GM21367 (cell line): ENCODE data around the gene CXCL13.
"Not testable (repeated sequence)": the region's sequence is repeated elsewhere in the genome, so short reads cannot be mapped to it uniquely, and the experiment has no call there.

Experiments
- ATAC-seq: cut with Tn5 transposase; IDR thresholded peaks from one replicate; pipeline ENCODE4 v1.9.1; 2021; ENCODE audit not compliant: unreplicated experiment

Gene CXCL13

GRCh38 chr4:77605210-77605902 lies at the start of gene CXCL13:
Gene CXCL13 (plus strand): TSS chr4:77605820. CDS start chr4:77605866, 46 bp downstream.
- ATAC-seq = no peak

DNA sequence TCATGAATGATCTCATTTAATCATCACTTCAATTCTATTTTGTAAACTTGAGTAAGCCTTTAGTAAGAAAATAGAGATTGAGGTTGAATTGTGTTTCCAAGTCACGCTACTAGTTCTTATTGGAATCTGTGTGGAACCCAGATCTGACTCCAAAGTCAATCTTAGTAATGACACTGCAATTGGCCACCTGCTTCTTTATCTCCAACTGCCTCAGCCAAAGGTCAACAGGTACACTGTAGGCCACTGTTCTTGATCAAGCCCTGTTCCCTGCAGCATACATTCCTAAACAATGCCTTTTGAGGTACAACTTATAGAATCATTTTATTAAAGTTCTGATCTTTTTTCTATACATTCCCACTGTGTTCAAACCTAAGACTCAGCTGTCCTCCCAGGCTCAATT lies 45.5 kb upstream of the CXCL13 start:
- ATAC-seq = no peak

DNA sequence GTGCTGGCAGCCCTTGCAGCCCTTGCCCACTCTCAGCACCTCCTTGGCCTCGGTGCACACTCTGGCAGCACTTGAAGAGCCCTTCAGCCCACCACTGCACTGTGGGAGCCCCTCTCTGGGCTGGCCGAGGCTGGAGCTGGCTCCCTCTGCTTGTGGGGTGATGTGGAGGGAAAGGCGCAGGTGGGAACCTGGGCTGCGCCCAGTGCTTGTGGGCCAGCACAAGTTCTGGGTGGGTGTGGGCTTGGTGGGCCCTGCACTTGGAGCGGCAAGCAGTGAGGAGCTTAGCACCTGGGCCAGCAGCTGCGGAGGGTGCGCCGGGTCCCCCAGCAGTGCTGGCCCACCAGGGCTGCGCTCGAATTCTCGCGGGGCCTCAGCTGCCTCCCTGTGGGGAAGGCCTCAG lies 43.9 kb upstream of the CXCL13 start:
- ATAC-seq = not testable (repeated sequence)

DNA sequence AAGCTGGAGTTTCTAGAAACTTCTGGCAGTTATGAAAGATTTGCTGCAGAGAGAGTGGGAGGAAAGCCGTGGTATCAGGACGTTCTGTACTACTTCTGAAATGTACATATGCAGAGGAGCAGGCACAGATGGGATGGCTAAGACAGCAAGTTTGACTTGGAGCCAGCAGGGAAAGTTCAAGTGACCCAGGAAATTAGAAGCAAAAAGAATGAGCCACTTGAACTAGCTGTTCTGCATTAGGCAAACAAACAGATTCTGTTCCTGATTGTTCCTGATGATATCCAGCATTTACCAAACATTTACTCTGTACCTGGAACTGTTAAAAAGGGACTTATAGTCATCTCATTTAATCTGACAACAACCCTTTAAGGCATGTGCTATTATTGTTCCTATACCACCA lies 41.4 kb upstream of the CXCL13 start:
- no peak for ATAC-seq

GRCh38 chr4:77566148-77566547 lies 39.5 kb upstream of the CXCL13 start:
- no peak for ATAC-seq

- no peak for ATAC-seq
Measured at GRCh38 chr4:77567549-77567948, 38.1 kb upstream of the CXCL13 start.

DNA sequence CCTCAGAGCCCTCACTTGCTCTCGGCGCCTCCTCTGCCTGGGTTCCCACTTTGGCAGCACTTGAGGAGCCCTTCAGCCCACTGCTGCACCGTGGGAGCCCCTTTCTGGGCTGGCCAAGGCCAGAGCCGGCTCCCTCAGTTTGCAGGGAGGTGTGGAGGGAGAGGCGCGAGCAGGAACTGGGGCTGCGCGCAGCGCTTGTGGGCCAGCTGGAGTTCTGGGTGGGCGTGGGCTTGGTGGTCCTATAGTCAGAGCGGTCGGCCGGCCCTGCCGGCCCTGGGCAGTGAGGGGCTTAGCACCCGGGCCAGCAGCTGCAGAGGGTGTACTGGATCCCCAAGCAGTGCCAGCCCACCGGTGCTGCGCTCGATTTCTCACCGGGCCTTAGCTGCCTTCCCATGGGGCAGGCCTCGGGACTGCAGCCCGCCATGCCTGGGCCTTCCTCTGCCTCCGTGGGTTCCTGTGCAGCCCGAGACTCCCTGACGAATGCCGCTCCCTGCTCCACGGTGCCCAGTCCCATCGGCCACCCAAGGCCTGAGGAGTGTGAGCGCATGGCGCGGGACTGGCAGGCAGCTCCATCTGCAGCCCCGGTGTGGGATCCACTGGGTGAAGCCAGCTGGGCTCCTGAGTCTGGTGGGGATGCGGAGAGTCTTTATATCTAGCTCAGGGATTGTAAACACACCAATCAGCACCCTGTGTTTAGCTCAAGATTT lies 35.0 kb upstream of the CXCL13 start:
- not testable (repeated sequence) for ATAC-seq

- no peak for ATAC-seq
Measured at GRCh38 chr4:77576351-77576750, 29.3 kb upstream of the CXCL13 start.

DNA sequence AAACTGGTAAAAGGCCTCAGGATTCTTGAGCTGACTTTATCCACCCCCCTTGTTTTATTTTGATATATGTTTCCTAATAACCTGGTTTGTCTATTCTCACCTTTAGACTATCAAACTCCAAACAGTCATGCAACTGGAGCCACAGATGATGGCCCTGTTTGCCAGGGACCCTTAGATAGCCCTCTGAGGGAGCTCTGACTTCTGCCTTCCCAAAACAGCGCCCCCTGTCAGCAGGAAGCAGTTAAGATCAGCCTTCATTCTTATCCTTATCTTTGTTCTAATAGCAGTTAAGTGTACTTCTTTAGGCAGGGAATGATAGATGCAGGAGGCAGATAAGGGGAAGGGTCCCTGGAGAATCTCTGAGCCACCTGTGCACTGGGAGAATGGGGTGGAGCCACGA lies 27.5 kb upstream of the CXCL13 start:
- no peak for ATAC-seq

- no peak for ATAC-seq
Measured at GRCh38 chr4:77579406-77580076, 26.1 kb upstream of the CXCL13 start.

GRCh38 chr4:77581724-77582123 lies 23.9 kb upstream of the CXCL13 start:
- peak; percentile 66 for ATAC-seq

GRCh38 chr4:77582156-77582555 lies 23.5 kb upstream of the CXCL13 start:
- ATAC-seq = no peak

GRCh38 chr4:77582711-77583110 lies 22.9 kb upstream of the CXCL13 start:
- ATAC-seq = no peak

DNA sequence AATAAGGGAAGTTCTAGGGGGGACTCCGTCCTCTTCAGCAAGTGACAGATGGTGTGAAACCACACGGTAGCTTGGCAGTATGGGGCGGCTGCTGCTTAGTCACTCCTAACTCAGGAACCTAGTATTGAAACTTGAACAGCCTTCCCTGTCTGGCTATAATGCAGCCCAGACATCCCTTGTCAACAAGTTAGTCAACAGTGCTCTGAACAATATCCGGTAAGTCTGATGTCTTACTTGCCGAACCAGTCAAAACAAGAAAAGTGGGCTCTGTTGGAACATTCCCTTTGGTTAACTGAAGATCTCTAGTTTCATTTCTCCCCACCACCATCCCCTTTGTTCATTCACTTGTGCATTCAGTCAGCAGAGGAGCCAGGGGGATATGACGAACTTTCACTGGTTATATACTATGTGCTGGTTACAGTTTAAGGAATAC lies 18.7 kb upstream of the CXCL13 start:
- peak; percentile 97 for ATAC-seq

GRCh38 chr4:77590482-77590881 lies 15.1 kb upstream of the CXCL13 start:
- no peak for ATAC-seq

- no peak for ATAC-seq
Measured at GRCh38 chr4:77591532-77591931, 14.1 kb upstream of the CXCL13 start.

DNA sequence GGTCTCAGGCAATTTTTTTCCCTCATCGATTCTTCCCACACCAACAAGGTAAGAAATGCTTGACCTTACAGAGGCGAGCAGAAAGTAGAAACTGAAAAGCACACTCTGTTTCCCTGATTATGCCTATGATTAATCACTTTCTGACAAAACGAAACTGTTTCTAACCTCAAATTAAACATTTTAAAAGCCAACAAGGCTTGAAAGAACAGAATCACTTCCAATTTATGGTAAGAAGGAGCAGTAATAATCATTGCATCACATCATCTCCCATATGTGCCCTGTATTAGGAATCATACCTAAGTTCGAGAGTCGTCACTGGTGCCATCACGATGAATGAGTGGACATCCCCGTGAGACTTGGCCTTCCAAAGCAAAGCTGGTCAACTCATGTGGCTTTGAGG lies 12.5 kb upstream of the CXCL13 start:
- no peak for ATAC-seq

GRCh38 chr4:77593993-77594392 lies 11.6 kb upstream of the CXCL13 start:
- no peak for ATAC-seq

DNA sequence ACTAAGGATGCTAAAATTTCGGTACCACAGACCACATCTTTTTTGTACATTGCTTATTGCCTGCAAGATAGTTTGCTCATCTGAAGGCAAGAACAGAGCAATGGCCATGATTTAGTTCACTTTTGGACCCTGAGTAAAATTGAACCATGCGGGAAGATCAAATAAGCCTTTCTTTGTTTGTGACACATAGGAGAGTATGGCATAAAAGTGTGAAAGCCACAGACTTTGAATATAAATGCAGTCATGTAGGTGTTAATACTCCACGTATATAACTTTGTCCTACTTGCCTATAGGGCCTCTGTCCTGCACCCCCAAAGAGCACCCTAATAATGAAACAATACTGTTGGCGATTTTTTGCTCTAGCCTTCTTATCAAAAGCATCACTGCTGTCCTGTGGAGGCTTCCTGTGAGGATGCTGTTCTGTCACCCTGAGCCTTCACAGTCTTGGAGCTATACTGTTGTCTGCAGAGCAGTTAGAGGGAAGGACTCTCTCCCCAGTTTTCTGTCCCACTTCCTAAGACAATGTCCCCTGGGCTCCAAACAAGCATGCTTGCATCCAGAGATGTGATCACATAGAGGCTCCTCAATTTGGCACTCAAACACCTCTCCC lies 10.2 kb upstream of the CXCL13 start:
- no peak for ATAC-seq

GRCh38 chr4:77599378-77599777 lies 6.2 kb upstream of the CXCL13 start:
- ATAC-seq = no peak
